T-helper 2 cell (primary cell): Measurements from ENCODE around the gene ARRB1.
A peak's percentile ranks its signal among the peaks of the same experiment; 100 is the strongest.
"Not testable (repeated sequence)": the region's sequence is repeated elsewhere in the genome, so short reads cannot be mapped to it uniquely, and the experiment has no call there.

Source experiments
- DNase-seq, 5 experiments: peaks; one replicate each; pipeline versions ENCODE4 v3.0.0 to v3.0.0-alpha.2; 2012 to 2022

ARRB1 gene

DNA sequence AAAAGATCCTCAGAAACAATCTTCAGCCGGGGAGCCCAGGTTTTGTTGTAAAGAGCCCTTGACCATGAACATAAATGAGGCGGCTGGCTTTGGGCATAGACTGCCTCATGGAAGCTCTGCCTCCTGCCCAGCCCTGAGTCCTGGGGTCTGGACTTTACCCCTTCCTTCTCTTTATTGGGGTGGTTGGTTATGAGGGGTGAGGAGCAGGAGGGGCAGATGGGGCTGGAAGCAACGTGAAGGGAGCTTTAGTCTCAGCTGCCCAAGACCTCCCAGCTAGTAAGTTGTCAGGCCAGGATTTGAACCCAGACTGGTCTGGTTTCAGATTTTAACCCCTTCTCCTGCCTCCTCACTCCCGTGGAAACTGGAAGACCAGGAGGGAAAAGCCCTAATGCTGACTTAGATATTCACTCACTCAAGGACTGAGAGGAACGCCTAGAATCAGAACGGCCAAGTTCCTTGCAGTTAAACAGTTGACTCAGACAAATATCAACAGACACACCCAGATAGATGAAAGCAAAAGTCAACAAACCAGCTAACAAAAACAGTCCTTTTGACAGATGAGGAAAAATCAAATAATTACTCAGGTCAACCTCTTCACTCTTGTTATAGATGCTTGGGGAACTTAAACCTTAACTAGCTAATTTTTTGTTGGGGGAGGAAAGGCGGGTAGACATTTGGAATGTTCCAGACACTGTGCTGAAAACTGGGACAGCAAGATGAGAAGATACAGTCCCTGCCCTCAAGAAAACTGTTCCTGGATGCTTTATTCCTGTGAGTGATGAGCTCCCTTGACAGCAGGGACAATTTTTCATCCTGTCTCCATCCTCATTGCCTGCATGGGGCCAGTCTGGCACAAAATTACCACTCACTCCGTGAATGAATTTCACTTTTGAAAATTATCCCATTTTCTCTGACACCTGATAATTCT is 20.8 kb upstream of the ARRB1 start:
- no peak for DNase-seq

- DNase-seq = no peak
Observed at GRCh38 chr11:75369560-75370255, 18.2 kb upstream of the ARRB1 start.

GRCh38 chr11:75366826-75367225 is 15.4 kb upstream of the ARRB1 start:
- not testable (repeated sequence) for DNase-seq

GRCh38 chr11:75365711-75366181 is 14.3 kb upstream of the ARRB1 start:
- DNase-seq = no peak

- not testable (repeated sequence) for DNase-seq
Observed at GRCh38 chr11:75362285-75362684, 10.8 kb upstream of the ARRB1 start.

GRCh38 chr11:75356613-75357012 is 5.2 kb upstream of the ARRB1 start:
- DNase-seq = no peak

DNA sequence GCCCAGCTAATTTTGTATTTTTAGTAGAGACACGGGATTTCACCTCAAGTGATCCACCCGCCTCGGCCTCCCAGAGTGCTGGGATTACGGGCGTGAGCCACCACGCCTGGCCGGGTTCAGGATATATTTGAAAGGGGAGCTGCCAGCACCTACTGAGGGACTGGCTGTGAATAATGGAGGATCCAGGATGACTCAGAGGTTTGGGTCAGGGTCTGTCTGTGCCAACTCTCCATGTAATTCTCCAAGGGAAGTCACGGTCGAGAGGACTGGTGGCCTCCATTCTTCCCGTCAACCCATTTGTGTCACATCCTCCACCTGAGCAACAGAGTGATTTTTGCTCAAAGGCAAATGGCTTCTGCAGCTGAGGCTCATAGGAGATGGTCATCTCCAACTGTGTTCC is 3.6 kb upstream of the ARRB1 start:
- no peak for DNase-seq

- no peak for DNase-seq
Observed at GRCh38 chr11:75352588-75353206, 1.2 kb upstream of the ARRB1 start.

GRCh38 chr11:75351791-75352587 is 528 bp upstream of the ARRB1 start:
- DNase-seq = peak; percentile 29 to 85 (median 58)

- peak in 4 of 5 experiments; percentile 10 to 71 (median 25) for DNase-seq
Observed at GRCh38 chr11:75350743-75351540, 519 bp downstream of the ARRB1 start.

DNA sequence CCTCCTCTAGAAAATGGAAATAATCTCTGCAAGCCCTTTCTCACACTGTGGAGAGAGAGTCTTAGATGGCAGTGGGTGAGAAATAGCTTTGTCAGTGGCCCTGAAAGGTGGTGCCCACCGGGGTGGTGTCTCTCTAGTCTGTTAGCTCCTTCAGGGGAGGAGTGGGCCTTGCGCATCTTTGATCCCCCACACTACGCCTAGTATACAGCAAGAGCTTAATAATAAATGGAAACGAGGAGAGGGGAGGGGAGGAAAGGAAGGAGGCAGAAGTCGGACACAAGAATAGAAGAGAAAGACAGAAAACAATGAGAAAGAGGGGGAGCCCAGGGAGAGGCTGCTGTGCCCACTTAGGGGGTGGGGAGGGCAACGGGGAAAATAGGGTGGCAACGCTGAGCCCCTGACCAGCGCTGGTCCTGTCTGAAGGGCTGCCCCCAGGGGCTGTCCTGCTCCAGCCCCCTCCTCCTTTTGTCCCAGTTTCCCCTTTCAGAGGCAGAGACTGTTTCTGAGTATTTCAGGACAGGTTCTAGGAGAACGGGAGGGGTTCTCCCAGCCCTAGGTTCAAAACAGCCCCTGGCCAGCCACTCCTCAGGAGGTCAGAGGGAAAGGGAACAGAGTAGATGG is 1.2 kb downstream of the ARRB1 start:
- no peak for DNase-seq

DNA sequence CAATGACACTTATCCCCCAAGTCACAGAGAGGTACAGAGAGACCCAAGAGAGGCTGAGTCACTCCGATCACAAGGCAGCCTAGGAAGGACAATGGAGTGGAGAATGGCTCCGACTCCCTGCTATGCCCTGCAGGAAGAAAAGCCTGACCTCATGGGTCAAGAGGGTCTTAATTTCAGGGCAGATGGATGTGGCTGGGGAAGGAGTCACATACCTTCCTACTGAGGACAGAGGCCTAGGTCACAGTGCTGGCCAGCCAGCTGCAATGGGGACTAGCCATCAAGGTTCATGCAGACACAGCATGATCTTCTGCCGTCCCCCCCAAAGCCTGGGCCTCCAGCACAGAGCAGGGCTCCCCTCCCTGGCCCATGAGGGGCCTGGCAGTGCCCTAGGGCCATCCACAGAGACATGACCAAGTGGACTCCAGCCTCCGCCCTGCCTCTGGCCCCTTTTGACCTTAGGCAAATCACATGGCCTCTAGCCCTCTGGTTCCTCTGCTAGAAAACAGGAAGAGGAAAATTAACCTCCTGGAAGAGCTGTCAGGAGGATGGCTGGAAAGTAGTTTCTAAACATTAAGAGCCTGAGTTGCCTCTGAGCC is 1.8 kb downstream of the ARRB1 start:
- DNase-seq = no peak

- DNase-seq = no peak
Observed at GRCh38 chr11:75347781-75348566, 3.5 kb downstream of the ARRB1 start.

- no peak for DNase-seq
Observed at GRCh38 chr11:75346912-75347647, 4.4 kb downstream of the ARRB1 start.

DNA sequence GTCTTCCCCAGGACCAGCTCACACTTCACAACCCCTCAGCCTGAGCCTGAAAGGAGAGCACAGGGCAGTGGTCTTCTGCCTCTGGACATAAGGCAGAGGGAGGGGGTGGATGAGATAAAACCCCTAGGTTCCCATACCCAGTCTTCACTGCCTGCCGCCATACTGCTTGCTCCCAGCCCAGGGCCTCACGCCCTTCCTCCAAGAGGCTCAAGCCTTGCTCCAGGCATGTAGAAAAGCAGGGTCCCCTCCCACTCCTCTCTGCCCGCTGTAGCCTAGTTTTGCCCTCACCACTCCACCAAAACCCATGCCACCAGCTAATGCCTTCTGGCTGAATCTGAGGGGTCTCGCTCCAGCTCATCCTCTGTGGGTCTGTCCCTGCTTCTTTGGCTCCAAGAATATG is 5.2 kb downstream of the ARRB1 start:
- no peak for DNase-seq

- DNase-seq = no peak
Observed at GRCh38 chr11:75345455-75346160, 5.9 kb downstream of the ARRB1 start.

DNA sequence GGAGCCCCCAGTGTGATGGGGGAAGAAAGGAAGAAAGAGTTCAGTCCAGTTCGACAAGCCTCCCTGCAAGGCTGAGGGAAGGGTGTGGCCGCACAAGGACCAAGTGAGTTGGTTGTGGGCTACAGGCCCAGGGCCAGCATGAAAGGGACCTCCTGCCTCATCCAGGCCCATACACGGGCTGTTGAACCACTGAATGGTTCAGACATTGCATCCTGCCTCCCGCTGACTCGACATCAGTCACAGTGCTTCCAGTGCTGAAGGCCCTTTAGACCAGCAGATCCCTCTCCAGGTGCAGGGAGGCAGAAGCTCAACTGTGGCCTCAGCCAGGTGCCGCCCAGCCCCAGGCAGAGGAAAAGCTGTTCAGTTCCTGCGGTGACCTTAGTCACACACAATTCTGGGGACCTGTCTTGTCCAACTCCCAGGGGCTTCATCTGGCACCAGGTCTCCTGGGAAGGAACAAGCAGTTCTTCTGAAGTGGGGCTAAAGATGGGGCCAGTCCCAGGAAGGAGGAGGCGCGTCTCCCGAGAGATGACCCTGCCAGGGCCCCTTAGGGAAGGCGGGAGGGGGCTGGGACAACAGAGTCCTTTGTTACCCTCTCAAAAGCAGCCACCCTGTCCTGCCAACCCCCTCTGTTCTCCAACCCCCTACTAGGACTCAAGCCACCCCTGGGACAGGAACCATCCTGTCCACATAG is 6.6 kb downstream of the ARRB1 start:
- no peak for DNase-seq

DNA sequence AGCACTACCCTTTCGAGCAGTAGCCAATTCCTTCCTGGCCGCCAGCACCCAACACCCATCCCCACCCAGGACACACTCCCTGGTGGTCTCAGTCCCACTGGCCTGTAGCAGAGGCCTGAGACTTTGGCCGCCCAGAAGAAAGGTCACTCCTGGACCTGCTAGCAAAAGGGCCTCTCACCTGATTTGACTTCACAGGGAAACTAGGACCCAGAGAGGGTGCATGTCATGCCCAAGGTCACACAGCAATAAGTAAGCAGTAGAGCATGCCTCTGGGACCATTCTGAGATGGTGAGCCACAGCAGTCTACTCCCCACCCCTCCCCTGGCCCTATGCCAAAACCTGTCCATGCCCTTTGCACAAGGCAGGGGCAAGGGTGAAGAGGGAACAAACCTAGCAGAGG is 7.3 kb downstream of the ARRB1 start:
- no peak for DNase-seq
